GM19372 (cell line): ENCODE measurements around the gene TMEM185B.

Source experiments
- ATAC-seq: cut with Tn5 transposase; IDR thresholded peaks from one replicate; pipeline ENCODE4 v1.9.1; 2021; ENCODE audit warnings: mild to moderate bottlenecking, low read depth, moderate library complexity; ENCODE audit not compliant: unreplicated experiment

TMEM185B gene

GRCh38 chr2:120252225-120253020, 29.2 kb upstream of the TMEM185B start, which contains the start of gene RALB:
Gene RALB (plus strand): TSS chr2:120252852. CDS start chr2:120278665, 25,813 bp downstream.
- ATAC-seq, result peak; percentile 94

DNA sequence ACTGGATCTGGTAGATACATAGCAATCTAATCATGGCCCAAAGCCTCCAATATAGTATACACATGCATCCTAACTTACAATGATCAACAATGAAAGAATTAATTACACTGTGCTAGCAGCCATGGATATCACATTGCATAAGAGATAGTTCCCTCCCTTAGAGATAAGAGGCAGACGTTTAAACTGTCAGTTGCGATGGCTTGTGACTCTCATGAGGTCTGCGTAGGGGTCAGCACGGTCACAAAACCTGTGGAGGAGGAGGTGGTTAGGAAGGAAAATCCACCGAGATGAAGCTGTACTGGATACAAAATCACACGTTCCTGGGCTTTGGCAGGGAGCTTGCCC, 28.7 kb upstream of the TMEM185B start:
- no peak for ATAC-seq

GRCh38 chr2:120251078-120251477, 27.9 kb upstream of the TMEM185B start:
- ATAC-seq, result no peak

GRCh38 chr2:120250640-120251039, 27.4 kb upstream of the TMEM185B start:
- no peak for ATAC-seq

GRCh38 chr2:120247851-120248250, 24.7 kb upstream of the TMEM185B start:
- ATAC-seq, result no peak

DNA sequence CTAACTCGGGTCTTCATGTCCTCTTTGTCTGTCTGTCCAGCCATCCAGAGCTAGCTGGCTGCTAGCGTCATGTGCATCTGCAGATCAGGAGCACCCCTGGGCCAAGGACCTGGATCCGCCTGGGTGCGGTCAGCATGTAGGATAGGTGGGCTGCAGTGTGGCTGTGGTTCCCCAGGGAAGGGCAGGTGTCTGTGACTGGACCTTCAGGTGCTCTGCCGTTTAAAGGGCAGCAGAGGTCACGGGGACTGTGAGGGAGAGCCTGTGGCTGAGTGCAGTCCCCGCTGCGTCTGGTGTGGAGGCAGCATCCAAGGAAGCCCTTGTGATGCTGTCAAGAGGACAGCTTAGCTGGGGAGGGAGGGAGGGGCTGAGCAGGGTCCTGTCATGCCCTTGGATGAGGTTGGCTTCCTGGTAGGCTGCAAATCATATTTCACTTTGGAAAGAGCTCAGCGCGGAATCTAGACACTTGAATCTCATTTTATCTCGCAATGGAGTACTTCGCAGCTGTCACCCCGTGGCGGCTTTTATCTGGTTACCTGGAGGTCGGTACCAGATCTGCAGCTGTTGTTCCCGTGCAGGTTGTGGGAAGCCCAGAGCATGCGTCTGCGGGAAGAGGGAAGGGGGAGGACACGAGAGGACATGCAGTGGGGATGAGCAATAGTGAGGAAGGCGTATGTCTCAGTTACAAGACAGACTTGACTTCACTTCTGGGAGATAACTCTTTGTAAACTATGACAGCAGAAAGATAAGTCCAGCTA, 23.5 kb upstream of the TMEM185B start:
- ATAC-seq, result no peak

GRCh38 chr2:120245520-120246332, 22.5 kb upstream of the TMEM185B start:
- ATAC-seq, result no peak

DNA sequence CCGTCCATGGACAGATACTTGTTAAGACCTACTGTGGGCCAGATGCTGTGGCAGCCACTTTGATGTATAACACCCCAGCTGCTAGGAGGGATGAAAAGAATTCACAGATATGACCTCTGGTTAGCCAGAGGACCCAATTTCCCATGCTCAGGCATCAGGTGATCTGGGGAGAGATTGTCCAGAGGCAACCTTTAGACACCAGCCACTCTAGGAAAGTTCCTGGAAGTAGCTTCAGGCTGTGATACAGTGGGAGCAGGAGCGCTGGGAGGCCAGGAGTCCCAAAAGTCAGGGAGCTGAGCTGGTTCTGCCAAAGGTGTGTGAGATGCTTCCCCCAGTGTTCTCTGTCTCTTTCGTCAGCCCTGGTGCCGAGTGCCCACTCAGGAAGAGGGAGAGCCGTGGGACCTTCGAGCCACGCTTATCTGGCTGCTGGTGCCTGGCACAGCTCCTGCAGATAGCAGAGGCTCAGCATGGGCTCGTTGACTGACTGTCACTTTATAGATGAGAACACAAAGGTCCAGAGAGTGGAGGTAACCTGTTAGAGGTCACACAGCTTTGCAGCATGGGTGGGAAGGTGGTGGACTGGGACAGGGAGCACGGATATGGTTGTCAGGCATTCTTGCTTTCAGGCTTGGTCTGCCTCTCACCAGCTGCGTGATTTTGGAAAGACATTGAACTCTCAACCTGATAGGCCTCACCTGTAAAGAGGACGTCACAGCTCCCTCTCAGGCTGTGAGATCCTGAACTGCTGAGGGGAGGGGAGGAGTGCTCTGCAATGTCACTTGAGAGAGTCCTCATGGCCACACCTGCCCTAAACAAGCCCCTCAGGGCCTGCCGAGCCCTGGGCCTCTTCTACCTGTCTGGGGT, 21.7 kb upstream of the TMEM185B start:
- no peak for ATAC-seq

DNA sequence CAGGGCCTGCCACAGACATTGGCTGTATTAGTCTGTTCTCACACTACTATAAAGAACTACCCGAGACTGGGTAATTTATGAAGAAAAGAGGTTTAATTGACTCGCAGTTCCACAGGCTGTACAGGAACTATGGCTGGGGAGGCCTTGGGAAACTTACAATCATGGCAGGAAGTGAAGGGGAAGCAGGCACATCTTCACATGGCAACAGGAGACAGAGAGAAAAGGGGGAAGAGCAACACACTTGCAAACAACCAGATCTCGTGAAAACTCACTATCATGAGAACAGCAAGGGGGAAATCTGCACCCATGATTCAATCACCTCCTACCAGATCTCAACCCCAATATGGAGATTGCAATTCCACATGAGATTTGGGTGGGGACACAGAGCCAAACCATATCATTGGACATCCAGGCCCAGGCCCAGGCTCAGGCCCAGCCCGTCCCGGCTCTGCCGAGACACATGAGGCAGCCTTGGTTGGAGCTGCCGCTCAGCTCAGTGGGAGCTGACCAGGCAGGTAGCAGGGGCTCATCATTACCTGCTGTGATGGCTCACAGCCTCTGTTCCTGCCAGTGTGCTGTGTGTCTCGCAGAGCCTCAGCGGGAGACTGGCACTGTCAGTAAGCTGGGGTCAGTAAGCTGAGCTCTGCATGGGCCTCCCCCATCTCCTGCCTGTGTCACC, 20.8 kb upstream of the TMEM185B start:
- no peak for ATAC-seq

DNA sequence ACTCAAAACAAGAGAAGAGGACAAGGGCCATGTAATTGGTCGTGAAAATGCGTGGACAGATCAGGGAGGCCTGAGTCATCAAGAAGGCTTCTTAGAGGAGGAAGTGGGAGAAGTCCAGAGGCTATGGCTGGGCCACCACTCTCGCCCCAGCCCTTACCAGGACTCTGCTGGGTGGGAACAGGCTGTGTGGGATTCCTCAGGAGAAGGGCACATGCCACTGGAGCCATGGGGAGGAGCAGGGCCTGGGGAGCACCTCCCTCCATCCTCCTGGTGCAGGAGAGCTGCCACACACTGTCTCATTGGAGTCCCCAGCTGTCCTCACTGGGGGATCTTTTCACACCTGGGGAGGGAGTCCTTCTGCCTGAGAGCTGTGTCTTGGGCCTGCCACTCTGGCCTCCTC, 20.0 kb upstream of the TMEM185B start:
- no peak for ATAC-seq

DNA sequence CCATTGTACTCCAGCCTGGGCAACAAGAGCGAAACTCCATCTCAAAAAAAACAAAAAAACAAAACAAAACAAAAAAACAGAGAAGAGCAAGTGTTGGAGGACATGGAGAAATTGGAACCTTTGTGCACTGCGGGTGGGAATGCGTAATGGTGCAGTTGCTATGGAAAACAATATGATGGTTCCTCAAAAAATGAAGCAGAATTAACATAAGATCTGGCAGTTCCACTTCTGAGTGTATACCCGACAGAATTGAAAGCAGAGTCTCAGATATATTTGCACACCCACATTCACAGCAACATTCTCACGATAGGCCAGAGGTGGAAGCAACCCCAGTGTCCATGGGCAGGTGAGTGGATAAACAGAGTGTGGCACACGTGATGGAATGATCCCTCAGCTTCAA, 18.5 kb upstream of the TMEM185B start:
- peak; percentile 57 for ATAC-seq

DNA sequence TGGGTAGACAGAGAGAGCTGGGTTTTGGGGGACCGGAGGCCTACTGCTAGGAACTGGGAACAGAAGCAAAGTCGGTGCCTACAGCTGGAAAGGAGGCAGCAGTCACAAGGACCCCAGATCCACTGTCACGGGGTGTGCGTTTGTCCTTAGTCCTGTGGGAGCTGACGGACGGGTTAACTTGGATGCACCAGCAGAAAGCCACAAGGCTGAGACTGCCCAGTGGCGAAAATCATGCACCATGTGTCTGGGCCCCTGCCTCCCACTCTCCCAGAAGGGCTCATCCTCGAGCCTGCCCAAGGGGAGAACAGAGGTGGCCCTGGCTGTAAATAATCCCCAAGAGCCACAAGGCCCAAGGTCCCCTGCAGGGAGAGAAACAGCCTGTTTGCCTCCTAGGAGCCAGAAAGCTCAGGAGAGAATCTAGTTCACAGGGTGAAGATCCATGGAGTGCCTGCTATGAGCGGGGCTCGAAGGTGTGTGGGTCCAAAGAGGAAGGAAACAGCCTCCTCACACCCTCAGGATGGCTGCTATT, 17.8 kb upstream of the TMEM185B start:
- no peak for ATAC-seq

GRCh38 chr2:120239488-120240287, 16.5 kb upstream of the TMEM185B start:
- ATAC-seq, result no peak

DNA sequence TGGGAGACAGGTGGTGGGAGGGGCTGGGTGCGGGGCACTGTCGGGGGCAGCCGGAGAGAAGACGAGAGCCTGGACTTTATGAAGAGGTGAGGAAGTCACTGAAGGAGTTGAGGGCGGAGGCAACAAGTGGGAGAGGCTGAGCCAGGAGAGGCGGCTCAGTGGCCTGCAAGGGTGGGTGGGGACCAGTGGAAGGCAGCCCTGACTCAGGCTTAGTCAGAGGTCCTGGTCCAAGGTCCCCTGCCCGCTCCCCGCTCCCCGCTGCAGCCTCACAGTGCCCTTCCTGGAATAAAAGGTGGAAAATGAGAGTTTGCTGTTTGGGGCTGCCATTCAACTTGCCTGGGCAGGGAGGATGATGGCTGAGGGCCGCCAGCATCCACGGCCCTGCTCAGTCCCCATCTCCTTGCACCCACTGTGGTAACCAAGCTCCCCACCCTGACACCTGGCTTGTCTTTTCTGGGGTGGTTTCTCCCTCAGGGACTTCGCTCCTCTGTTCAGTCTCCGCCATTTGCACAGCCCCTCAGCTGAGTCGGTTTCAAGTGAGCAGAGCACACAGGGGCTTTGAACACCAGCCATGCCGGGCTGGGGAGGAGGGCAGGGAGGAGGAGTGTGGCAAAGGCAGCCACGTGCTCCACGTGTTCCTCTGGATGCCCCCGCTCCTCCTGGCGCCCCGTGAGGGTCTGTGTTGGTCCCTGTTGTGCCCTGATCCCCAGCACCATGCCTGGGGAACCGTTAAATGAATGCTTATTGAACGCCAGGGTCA, 15.7 kb upstream of the TMEM185B start:
- ATAC-seq, result no peak

- ATAC-seq, result no peak
Observed at GRCh38 chr2:120237491-120237902, 14.3 kb upstream of the TMEM185B start.

GRCh38 chr2:120236791-120237190, 13.6 kb upstream of the TMEM185B start:
- no peak for ATAC-seq

DNA sequence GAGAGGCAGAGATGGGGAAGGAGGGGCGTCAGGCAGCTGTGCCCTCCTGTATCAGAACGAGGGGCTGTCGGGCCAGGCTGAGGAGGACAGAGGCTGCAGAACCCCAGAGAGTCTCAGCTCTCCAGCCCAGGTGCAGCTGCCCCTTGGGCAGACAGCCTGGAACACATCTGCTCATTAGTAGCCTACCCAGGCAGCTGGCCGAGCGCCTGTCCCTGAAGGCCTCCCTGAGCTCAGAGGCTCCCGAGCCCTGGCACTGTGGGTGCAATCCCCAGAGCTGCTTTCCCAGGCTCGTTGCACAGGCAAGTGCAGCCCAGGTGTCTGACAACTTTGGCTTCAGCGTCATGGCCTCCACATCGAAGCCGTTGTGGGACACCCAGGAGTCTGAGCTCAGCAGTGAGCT, 13.1 kb upstream of the TMEM185B start:
- ATAC-seq, result no peak

- ATAC-seq, result no peak
Observed at GRCh38 chr2:120235681-120236080, 12.5 kb upstream of the TMEM185B start.
